Endothelial cell of umbilical vein (primary cell): Measurements from ENCODE around the gene PPM1D. TPM values are rescaled to one million over a fixed set of nuclear protein-coding genes. Genes with fewer than 3 reads are reported as not detected.

Experiments used
- BruUV-seq: library from RNA; stranded (reverse); fragments of 400-500 nt; replicated peaks from 2 replicates; lab custom pipeline; 2021; lab: Mats Ljungman, UMichigan
- CTCF ChIA-PET: fragments of 300-600, 350-600 bp; sonication (Branson Sonifier 250); formaldehyde crosslinking; loops from one replicate; lab custom pipeline; 2021; ENCODE audit warnings: antibody characterized with exemption, inconsistent platforms; lab: Charles Lee
- POLR2A ChIA-PET: fragments of 300-600, 350-600 bp; sonication (Branson Sonifier 250); formaldehyde crosslinking; loops from one replicate; lab custom pipeline; 2021; ENCODE audit warnings: antibody characterized with exemption, inconsistent platforms; lab: Charles Lee
- DNase-seq: peaks from one replicate; pipeline ENCODE4 v3.0.0-alpha.2; 2011; ENCODE audit warnings: low read depth, low spot score
- FAIRE-seq: peaks from 2 replicates; lab custom pipeline; 2011; peaks lifted over from hg19 to GRCh38; lab: Jason Lieb, UNC
- H2AFZ ChIP-seq: 2 replicates; pipeline ENCODE4 v1.6.0; 2012; ENCODE audit warnings: low read depth, low read length, control low read depth, inconsistent platforms
- H3K27ac ChIP-seq: 2 replicates; pipeline ENCODE4 v1.5.1; 2011; ENCODE audit warnings: low read depth, mild to moderate bottlenecking, control low read depth, low read length, moderate library complexity; ENCODE audit not compliant: insufficient read depth
- H3K27me3 ChIP-seq, 2 experiments: 2 replicates each; pipeline versions ENCODE4 v1.6.0 to v1.6.1; 2011; ENCODE audit warnings: low read length in 2 of 2, mixed read lengths in 1 of 2; ENCODE audit not compliant: control insufficient read depth in 2 of 2, insufficient read depth in 2 of 2
- H3K36me3 ChIP-seq, 2 experiments: 2 replicates in 1 of 2; 3 replicates in 1 of 2; pipeline ENCODE4 v1.5.1; 2011; ENCODE audit warnings: low read length in 2 of 2, mild to moderate bottlenecking in 1 of 2, moderate library complexity in 1 of 2; ENCODE audit not compliant: control insufficient read depth in 2 of 2, insufficient read depth in 2 of 2; ENCODE audit errors: extremely low read depth in 1 of 2
- H3K4me1 ChIP-seq: 3 replicates; pipeline ENCODE4 v1.5.1; 2011; ENCODE audit warnings: mild to moderate bottlenecking, low read length; ENCODE audit not compliant: control insufficient read depth, insufficient read depth; ENCODE audit errors: extremely low read depth
- H3K4me2 ChIP-seq: 2 replicates; pipeline ENCODE4 v1.6.1; 2011; ENCODE audit warnings: low read length, control low read depth, mixed read lengths; ENCODE audit not compliant: insufficient read depth
- H3K4me3 ChIP-seq, 3 experiments: fragments of 200-600 bp in 1 of 3; sonication (generic), shearing (Covaris generic) in 1 of 3; replicated peaks in 1 of 3; 2 replicates each; pipeline ENCODE4 v1.5.1; 2011 to 2016; ENCODE audit warnings: control low read depth in 3 of 3, low read length in 3 of 3, mild to moderate bottlenecking in 2 of 3, inconsistent platforms in 1 of 3, low read depth in 1 of 3, moderate library complexity in 1 of 3; ENCODE audit not compliant: insufficient read depth in 1 of 3
- H3K79me2 ChIP-seq: 2 replicates; pipeline ENCODE4 v1.6.0; 2012; ENCODE audit warnings: low read length, inconsistent platforms; ENCODE audit not compliant: control insufficient read depth, insufficient read depth
- H3K9ac ChIP-seq: replicated peaks from 2 replicates; pipeline ENCODE3; 2011; ENCODE audit warnings: low read length, control low read depth; ENCODE audit not compliant: insufficient read depth; ENCODE audit errors: extremely low read depth
- H3K9me1 ChIP-seq: replicated peaks from 3 replicates; pipeline ENCODE4 v1.6.0; 2011; ENCODE audit warnings: mild to moderate bottlenecking, low read length; ENCODE audit not compliant: control insufficient read depth, insufficient read depth; ENCODE audit errors: extremely low read depth
- H3K9me3 ChIP-seq: replicated peaks from 2 replicates; pipeline ENCODE4 v1.5.1; 2012; ENCODE audit warnings: low read length, inconsistent platforms; ENCODE audit not compliant: control insufficient read depth, insufficient read depth
- H4K20me1 ChIP-seq: replicated peaks from 2 replicates; pipeline ENCODE3; 2011; ENCODE audit warnings: mild to moderate bottlenecking, low read length; ENCODE audit not compliant: control insufficient read depth, insufficient read depth; ENCODE audit errors: extremely low read depth
- FOS ChIP-seq: IDR thresholded peaks from 2 replicates; pipeline ENCODE4 v1.6.1; 2011; ENCODE audit warnings: mild to moderate bottlenecking, low read length, moderate library complexity, borderline replicate concordance; ENCODE audit not compliant: insufficient read depth
- GATA2 ChIP-seq: IDR thresholded peaks from 2 replicates; pipeline ENCODE4 v1.7.0; 2011; ENCODE audit warnings: low read depth, mild to moderate bottlenecking, moderate library complexity, mixed read lengths, low read length; ENCODE audit not compliant: insufficient read length, insufficient read depth
- JUN ChIP-seq: IDR thresholded peaks from 2 replicates; pipeline ENCODE4 v1.6.1; 2011; ENCODE audit warnings: borderline replicate concordance, low read depth; ENCODE audit not compliant: insufficient read length, insufficient read depth
- MYC ChIP-seq: IDR thresholded peaks from one replicate; pipeline ENCODE4 v1.6.1; 2011; ENCODE audit warnings: mild to moderate bottlenecking, low read depth, low read length
- POLR2A ChIP-seq: IDR thresholded peaks from 2 replicates; pipeline ENCODE4 v1.6.1; 2012; ENCODE audit warnings: low read depth, mild to moderate bottlenecking, control low read depth, low read length
- POLR2AphosphoS5 ChIP-seq: IDR thresholded peaks from 2 replicates; pipeline ENCODE4 v1.6.1; 2012; ENCODE audit warnings: low read depth, mild to moderate bottlenecking, control low read depth, low read length, moderate library complexity; ENCODE audit not compliant: insufficient read depth
- dilution Hi-C: fragments of 300-500 bp; cut with MboI; formaldehyde crosslinking; loops from one replicate; pipeline ENCODE4 v1.15.0; 2019; ENCODE audit warnings: low sequenced_read_pairs; ENCODE audit not compliant: extremely low pct_ligation_motif_present
- intact Hi-C: fragments of 100-400 bp; cut with micrococcal nuclease; formaldehyde crosslinking; loops from one replicate; pipeline ENCODE4 v1.10.0; 2022
- polyA plus RNA-seq, 4 experiments: library from polyadenylated mRNA; depleted of rRNA in 3 of 4; stranded (reverse) in 3 of 4; unstranded in 1 of 4; fragments of >200 nt; gene quantifications; 2 replicates each; pipeline versions ENCODE4 v1.2.1 to v1.2.3, GENCODE V29; 2011 to 2012; ENCODE audit warnings: missing spikeins in 1 of 4
- total RNA-seq: library from RNA; stranded (reverse); gene quantifications from 2 replicates; pipeline ENCODE4 v1.2.3, GENCODE V29; 2021
- TF ChIP-seq, protein P1 (sequence below), 2 donors: IDR thresholded peaks; 1 replicate in 1 of 2; 2 replicates in 1 of 2; pipeline ENCODE4 v1.5.1; 2011; ENCODE audit warnings: low read length in 2 of 2, mild to moderate bottlenecking in 2 of 2, moderate library complexity in 2 of 2, control low read depth in 1 of 2, inconsistent platforms in 1 of 2, low read depth in 1 of 2; ENCODE audit not compliant: insufficient read depth in 1 of 2; ENCODE audit errors: extremely low read depth in 1 of 2
- TF ChIP-seq, protein P2 (sequence below): IDR thresholded peaks from 2 replicates; pipeline ENCODE4 v1.6.1; 2011; ENCODE audit not compliant: insufficient read depth, insufficient read length

PPM1D gene
- total and polyA plus RNA-seq, 2 donors (not counting 3 experiments of a cell fraction or from before 2014, with no cell fraction given) = 7.9 to 19.0 TPM

DNA sequence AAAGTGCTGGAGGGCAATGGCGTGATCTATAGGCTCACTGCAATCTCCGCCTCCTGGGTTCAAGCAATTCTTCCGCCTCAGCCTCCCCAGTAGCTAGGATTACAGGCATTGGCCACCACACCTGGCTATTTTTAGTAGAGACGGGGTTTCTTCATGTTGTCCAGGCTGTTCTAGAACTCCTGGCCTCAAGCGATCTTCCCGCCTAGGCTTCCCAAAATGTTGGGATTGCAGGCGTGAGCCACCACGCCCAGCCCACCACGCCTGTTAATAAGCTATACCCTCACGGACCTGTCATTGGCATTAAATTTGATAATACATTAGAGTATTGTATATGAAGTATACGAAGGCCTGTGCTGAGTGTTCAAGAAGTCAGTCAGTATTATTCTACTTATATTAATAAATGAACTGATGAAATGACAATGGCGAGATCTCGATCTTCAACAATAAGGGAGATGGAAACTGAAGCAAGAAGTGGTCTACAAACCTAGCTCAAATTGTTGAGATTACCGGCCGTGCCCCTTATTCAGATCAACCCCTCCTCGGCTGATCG lies 76.8 kb downstream of the PPM1D start:
- H3K36me3 ChIP-seq = no peaks in the 10 kb centered on the region
- DNase-seq (no peak), FAIRE-seq (no peak)
- no peaks in the 10 kb centered on the region for H3K9me1 ChIP-seq
- ChIA-PET POLR2A (interaction anchor here (1.0 to 1.4 kb wide), 3 partner anchors 15 to 150 kb away, joined by 3 to 4 read pairs (median 4); partner anchors contain the start of gene PPM1D), CTCF (interaction anchor here (1.4 kb wide), 1 partner anchor 44 kb away, joined by 4 read pairs; no protein-coding TSS in a partner anchor)
- H3K9me3 ChIP-seq = no peaks in the 10 kb centered on the region
- peak overlapping the region; percentile 0 for H3K27ac ChIP-seq
- no peaks in the 10 kb centered on the region for H3K27me3 ChIP-seq
- H3K4me2 ChIP-seq = peak overlapping the region; percentile 8
- no peaks in the 10 kb centered on the region for H3K79me2 ChIP-seq
- dilution Hi-C loops = no loop called here
- BruUV-seq = TSS peak; percentile 95
- no peaks in the 10 kb centered on the region for H4K20me1 ChIP-seq
- peak overlapping the region; percentile 5 for H2AFZ ChIP-seq
- peak overlapping the region; percentile 12 to 65 (median 57) for H3K4me3 ChIP-seq
- H3K9ac ChIP-seq = peak overlapping the region; percentile 71
- intact Hi-C loops = loop anchor here (1.0 kb wide), 2 partner anchors 76 to 256 kb away; no protein-coding TSS in a partner anchor
- TF ChIP-seq JUN (no peak), FOS (no peak), POLR2AphosphoS5 (no peak), POLR2A (peak; percentile 63), GATA2 (no peak), MYC (no peak)
- TF ChIP-seq, protein P1, sequence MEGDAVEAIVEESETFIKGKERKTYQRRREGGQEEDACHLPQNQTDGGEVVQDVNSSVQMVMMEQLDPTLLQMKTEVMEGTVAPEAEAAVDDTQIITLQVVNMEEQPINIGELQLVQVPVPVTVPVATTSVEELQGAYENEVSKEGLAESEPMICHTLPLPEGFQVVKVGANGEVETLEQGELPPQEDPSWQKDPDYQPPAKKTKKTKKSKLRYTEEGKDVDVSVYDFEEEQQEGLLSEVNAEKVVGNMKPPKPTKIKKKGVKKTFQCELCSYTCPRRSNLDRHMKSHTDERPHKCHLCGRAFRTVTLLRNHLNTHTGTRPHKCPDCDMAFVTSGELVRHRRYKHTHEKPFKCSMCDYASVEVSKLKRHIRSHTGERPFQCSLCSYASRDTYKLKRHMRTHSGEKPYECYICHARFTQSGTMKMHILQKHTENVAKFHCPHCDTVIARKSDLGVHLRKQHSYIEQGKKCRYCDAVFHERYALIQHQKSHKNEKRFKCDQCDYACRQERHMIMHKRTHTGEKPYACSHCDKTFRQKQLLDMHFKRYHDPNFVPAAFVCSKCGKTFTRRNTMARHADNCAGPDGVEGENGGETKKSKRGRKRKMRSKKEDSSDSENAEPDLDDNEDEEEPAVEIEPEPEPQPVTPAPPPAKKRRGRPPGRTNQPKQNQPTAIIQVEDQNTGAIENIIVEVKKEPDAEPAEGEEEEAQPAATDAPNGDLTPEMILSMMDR (IDR thresholded peaks at IDR 0.05; ENCODE audit: extremely low read depth in 1 of 2, insufficient read depth in 1 of 2, low read depth in 1 of 2, low read length in 2 of 2) = no peak
- TF ChIP-seq, protein P2, sequence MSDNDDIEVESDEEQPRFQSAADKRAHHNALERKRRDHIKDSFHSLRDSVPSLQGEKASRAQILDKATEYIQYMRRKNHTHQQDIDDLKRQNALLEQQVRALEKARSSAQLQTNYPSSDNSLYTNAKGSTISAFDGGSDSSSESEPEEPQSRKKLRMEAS = no peak
- peaks cover 7% of the 10 kb centered on the region for H3K4me1 ChIP-seq
